Mesenchymal stem cell (in vitro differentiated cells and primary cell): ENCODE measurements around the gene KLHL29.

ENCODE experiments used
- DNase-seq: peaks from one replicate; pipeline ENCODE4 v3.0.0-alpha.2; 2013
- H2AFZ ChIP-seq: one replicate; pipeline ENCODE4 v1.6.1; 2013; ENCODE audit warnings: low read depth, mild to moderate bottlenecking, control low read depth, inconsistent platforms, low read length, moderate library complexity
- H2AK5ac ChIP-seq: 2 replicates; pipeline ENCODE4 v1.6.1; 2013; ENCODE audit warnings: low read length, moderate library complexity, mild to moderate bottlenecking, inconsistent platforms; ENCODE audit not compliant: severe bottlenecking
- H2BK120ac ChIP-seq: one replicate; pipeline ENCODE4 v1.6.1; 2013; ENCODE audit warnings: low read depth, mild to moderate bottlenecking, inconsistent platforms, low read length, moderate library complexity
- H2BK12ac ChIP-seq, 2 experiments: one replicate each; pipeline ENCODE4 v1.6.1; 2013; ENCODE audit warnings: inconsistent platforms in 2 of 2, low read length in 2 of 2, mild to moderate bottlenecking in 2 of 2, moderate library complexity in 2 of 2, control low read depth in 1 of 2
- H2BK15ac ChIP-seq: one replicate; pipeline ENCODE4 v1.6.1; 2013; ENCODE audit warnings: mild to moderate bottlenecking, low read depth, inconsistent platforms; ENCODE audit not compliant: poor library complexity, severe bottlenecking
- H2BK5ac ChIP-seq: 2 replicates; pipeline ENCODE4 v1.6.1; 2013; ENCODE audit warnings: low read depth, mild to moderate bottlenecking, low read length, control low read depth, inconsistent platforms; ENCODE audit not compliant: poor library complexity, severe bottlenecking
- H3K14ac ChIP-seq, 2 experiments: one replicate each; pipeline ENCODE4 v1.6.1; 2013; ENCODE audit warnings: inconsistent platforms in 2 of 2, low read length in 2 of 2, control low read depth in 1 of 2, mild to moderate bottlenecking in 1 of 2, moderate library complexity in 1 of 2
- H3K18ac ChIP-seq, 2 experiments: one replicate each; pipeline ENCODE4 v1.6.1; 2013; ENCODE audit warnings: inconsistent platforms in 2 of 2, low read length in 2 of 2, control low read depth in 1 of 2, low read depth in 1 of 2, mild to moderate bottlenecking in 1 of 2
- H3K23ac ChIP-seq, 2 experiments: one replicate each; pipeline ENCODE4 v1.6.1; 2013; ENCODE audit warnings: inconsistent platforms in 2 of 2, low read length in 2 of 2, mild to moderate bottlenecking in 2 of 2, moderate library complexity in 2 of 2, control low read depth in 1 of 2
- H3K27ac ChIP-seq: 2 replicates; pipeline ENCODE4 v1.5.1; 2013; ENCODE audit warnings: mild to moderate bottlenecking, moderate library complexity, low read length, control low read depth, inconsistent platforms; ENCODE audit not compliant: poor library complexity, severe bottlenecking
- H3K27me3 ChIP-seq, 2 experiments: 2 replicates each; pipeline versions ENCODE4 v1.6.1 to v1.7.0; 2013; ENCODE audit warnings: low read length in 2 of 2, mild to moderate bottlenecking in 2 of 2, moderate library complexity in 2 of 2, control low read depth in 1 of 2, inconsistent platforms in 1 of 2; ENCODE audit not compliant: control insufficient read depth in 1 of 2, insufficient read depth in 1 of 2
- H3K36me3 ChIP-seq, 2 experiments: 2 replicates each; pipeline versions ENCODE4 v1.6.1 to v1.7.0; 2013; ENCODE audit warnings: low read length in 2 of 2, control low read depth in 1 of 2, inconsistent platforms in 1 of 2, low read depth in 1 of 2, mild to moderate bottlenecking in 1 of 2; ENCODE audit not compliant: insufficient read depth in 2 of 2, control insufficient read depth in 1 of 2
- H3K4ac ChIP-seq, 2 experiments: one replicate each; pipeline ENCODE4 v1.6.1; 2013; ENCODE audit warnings: inconsistent platforms in 2 of 2, low read length in 2 of 2, mild to moderate bottlenecking in 2 of 2, moderate library complexity in 2 of 2, control low read depth in 1 of 2, low read depth in 1 of 2
- H3K4me1 ChIP-seq: 2 replicates; pipeline ENCODE4 v1.6.1; 2013; ENCODE audit warnings: low read depth, low read length, control low read depth; ENCODE audit not compliant: control insufficient read depth, insufficient read depth
- H3K4me2 ChIP-seq: 2 replicates; pipeline ENCODE4 v1.6.1; 2013; ENCODE audit warnings: low read length, mild to moderate bottlenecking, inconsistent platforms; ENCODE audit not compliant: poor library complexity, severe bottlenecking
- H3K4me3 ChIP-seq, 2 experiments: 2 replicates each; pipeline versions ENCODE4 v1.5.1 to v1.7.0; 2013; ENCODE audit warnings: low read length in 2 of 2, mild to moderate bottlenecking in 2 of 2, control low read depth in 1 of 2, low read depth in 1 of 2; ENCODE audit not compliant: insufficient read depth in 1 of 2
- H3K79me1 ChIP-seq: replicated peaks from 2 replicates; pipeline ENCODE4 v1.6.1; 2013; ENCODE audit warnings: mild to moderate bottlenecking, control low read depth, low read length, inconsistent platforms; ENCODE audit not compliant: poor library complexity, severe bottlenecking
- H3K9ac ChIP-seq: 2 replicates; pipeline ENCODE4 v1.7.0; 2013; ENCODE audit warnings: mild to moderate bottlenecking, low read length, moderate library complexity
- H3K9me3 ChIP-seq: 2 replicates; pipeline ENCODE4 v1.7.0; 2013; ENCODE audit warnings: mild to moderate bottlenecking, low read length; ENCODE audit not compliant: control insufficient read depth
- H4K8ac ChIP-seq: one replicate; pipeline ENCODE4 v1.6.1; 2013; ENCODE audit warnings: inconsistent platforms, mild to moderate bottlenecking, low read length, moderate library complexity
- H4K91ac ChIP-seq: one replicate; pipeline ENCODE4 v1.6.1; 2013; ENCODE audit warnings: mild to moderate bottlenecking, low read length, inconsistent platforms
- WGBS: methylation state at CpG from one replicate; pipeline ENCODE4 v1.1.7; 2013; ENCODE audit warnings: mixed read lengths; 5-methylcytosine and 5-hydroxymethylcytosine counted together

The KLHL29 gene

DNA sequence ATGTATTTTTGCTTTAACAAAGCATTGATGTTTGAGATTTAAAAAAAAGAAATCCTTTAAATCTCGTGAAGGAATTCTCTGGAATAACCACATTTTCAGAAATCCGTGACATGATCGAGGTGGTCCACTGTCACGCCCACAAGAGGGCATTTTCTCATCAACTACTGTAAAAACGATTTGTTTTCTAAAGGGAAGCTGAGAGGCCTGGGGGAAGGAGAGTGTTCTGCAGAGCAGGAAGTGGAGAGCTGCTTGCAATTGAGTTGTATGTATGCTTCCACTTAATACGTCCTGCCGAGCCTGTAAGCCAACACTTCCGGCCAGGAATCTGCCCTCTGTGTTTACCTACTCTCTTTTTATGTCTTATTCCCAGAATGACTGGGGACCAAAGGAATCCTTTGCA lies 19.4 kb downstream of the KLHL29 start:
- Histone ChIP-seq H3K27me3 (no peaks in the 10 kb centered on the region), H3K23ac (no peak overlapping the region), H2BK5ac (no peak overlapping the region), H3K4ac (no peak overlapping the region), H4K8ac (no peak overlapping the region), H3K4me3 (peak overlapping the region in 1 of 2 experiments; percentile 29), H3K36me3 (peaks cover 0 to 4% of the 10 kb centered on the region in 2 experiments), H2AFZ (no peak overlapping the region), H3K9me3 (no peaks in the 10 kb centered on the region), H2BK12ac (no peak overlapping the region), H4K91ac (no peak overlapping the region), H3K79me1 (peaks cover 34% of the 10 kb centered on the region), H2BK15ac (no peak overlapping the region), H3K18ac (no peak overlapping the region), H3K27ac (peak overlapping the region; percentile 1), H3K4me1 (peaks cover 5% of the 10 kb centered on the region), H2AK5ac (no peak overlapping the region), H3K4me2 (no peak overlapping the region), H3K9ac (peak overlapping the region; percentile 61), H2BK120ac (no peak overlapping the region), H3K14ac (no peak overlapping the region)
- peak; percentile 89 for DNase-seq
- WGBS: 3% methylated on average over 4 of the region's 8 CpGs

DNA sequence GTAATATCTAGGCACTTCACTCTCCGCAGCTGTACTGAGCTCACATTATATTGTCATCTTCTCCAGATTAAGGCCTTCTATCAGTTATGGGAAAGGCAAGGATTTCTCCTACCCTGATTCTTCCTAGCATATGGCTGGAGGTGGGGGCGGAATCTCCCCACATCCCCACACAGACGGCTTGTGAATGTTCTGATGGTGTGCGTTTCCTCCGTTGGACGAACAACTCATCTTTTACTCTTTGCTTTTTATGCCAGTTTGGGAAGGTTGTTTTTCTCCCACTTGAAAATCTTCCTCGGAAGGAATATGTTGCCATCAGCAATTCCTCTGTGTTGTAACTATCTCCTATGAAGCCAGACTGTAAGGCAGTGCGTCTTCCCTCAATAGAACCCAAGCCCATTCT lies 24.3 kb downstream of the KLHL29 start:
- H2AK5ac ChIP-seq: no peak overlapping the region
- peaks cover 0 to 4% of the 10 kb centered on the region in 2 experiments for H3K36me3 ChIP-seq
- peak overlapping the region in 1 of 2 experiments; percentile 82 for H3K4ac ChIP-seq
- H3K4me1 ChIP-seq: peaks cover 14% of the 10 kb centered on the region
- H4K91ac ChIP-seq: peak overlapping the region; percentile 91
- H3K27ac ChIP-seq: no peak overlapping the region
- no peak overlapping the region for H3K23ac ChIP-seq
- H2BK120ac ChIP-seq: peak overlapping the region; percentile 58
- no peak overlapping the region for H3K14ac ChIP-seq
- DNase-seq: no peak
- no peak overlapping the region for H2AFZ ChIP-seq
- no peak overlapping the region for H3K4me2 ChIP-seq
- peak overlapping the region; percentile 34 to 62 for H3K18ac ChIP-seq
- H3K79me1 ChIP-seq: peaks cover 36% of the 10 kb centered on the region
- no peaks in the 10 kb centered on the region for H3K27me3 ChIP-seq
- WGBS: 97% methylated on average over 7 of the region's 8 CpGs
- no peak overlapping the region for H3K4me3 ChIP-seq
- peak overlapping the region; percentile 67 for H4K8ac ChIP-seq
- H2BK5ac ChIP-seq: no peak overlapping the region
- H2BK12ac ChIP-seq: peak overlapping the region; percentile 17 to 97
- H3K9me3 ChIP-seq: no peaks in the 10 kb centered on the region
- H3K9ac ChIP-seq: no peak overlapping the region
- H2BK15ac ChIP-seq: peak overlapping the region; percentile 44

DNA sequence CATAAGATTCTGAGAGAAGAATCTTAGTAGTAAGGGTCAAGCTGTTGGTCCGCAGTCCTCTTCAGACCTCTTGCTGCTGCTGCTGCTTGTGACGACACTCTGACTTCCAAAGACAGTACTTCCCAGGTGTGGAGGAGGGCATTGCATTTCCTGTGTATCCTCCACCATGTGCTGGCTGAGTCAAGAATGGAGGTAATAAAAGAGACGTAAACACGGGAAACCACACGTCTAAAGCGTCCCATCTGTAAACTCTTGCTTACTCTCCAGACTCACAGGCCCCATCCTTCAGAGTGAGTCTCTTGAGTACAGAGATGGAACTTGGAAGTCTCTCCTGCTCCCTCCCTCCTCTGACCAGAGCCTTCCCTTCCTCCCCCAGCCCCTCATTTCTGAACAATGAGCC lies 25.6 kb downstream of the KLHL29 start:
- Histone ChIP-seq H3K9ac (no peak overlapping the region), H2BK15ac (no peak overlapping the region), H2AFZ (no peak overlapping the region), H2BK120ac (peak overlapping the region; percentile 58), H3K27ac (no peak overlapping the region), H3K4me1 (peaks cover 13% of the 10 kb centered on the region), H3K14ac (no peak overlapping the region), H4K91ac (peak overlapping the region; percentile 91), H3K18ac (peak overlapping the region; percentile 75 to 78), H3K4ac (peak overlapping the region in 1 of 2 experiments; percentile 49), H3K27me3 (no peaks in the 10 kb centered on the region), H4K8ac (peak overlapping the region; percentile 75), H2BK5ac (no peak overlapping the region), H3K4me2 (no peak overlapping the region), H3K4me3 (no peak overlapping the region), H3K79me1 (peaks cover 35% of the 10 kb centered on the region), H2BK12ac (peak overlapping the region; percentile 56 to 97), H3K9me3 (no peaks in the 10 kb centered on the region), H3K36me3 (peaks cover 0 to 4% of the 10 kb centered on the region in 2 experiments), H3K23ac (no peak overlapping the region), H2AK5ac (no peak overlapping the region)
- 15% methylated on average over 6 of the region's 6 CpGs for WGBS
- DNase-seq: peak; percentile 92

DNA sequence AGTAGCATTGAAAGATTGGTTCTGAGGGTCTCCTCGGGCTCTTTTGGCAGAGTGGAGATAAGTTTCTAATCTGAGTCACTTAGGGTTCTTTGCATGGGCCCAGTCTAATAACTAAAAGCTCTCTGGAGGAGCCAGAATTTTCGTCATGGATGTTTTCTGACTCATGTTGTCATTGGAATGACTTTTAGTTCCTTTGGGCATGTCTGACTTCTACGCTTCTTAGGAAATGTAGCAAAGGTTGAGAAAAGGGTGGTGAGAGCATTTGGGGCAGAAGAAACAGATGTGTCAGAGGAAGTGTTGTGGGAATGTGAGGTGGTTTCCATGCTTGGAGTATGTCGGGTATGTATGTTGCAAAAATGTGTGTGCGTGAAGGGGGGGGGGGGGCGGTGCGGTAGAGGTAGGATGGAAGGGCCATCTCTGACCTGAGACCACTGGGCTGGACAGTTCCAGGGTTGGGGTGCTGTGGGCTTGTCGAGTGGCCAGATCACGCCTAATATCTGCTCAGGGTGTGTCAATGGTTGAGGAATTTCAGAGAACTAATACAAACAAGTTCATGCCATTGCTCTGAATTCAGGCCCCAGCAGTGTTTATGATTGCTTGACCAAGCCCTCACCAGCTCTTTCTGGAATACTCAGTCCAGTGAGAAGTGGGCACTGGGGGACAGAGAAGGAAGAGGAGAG lies 26.9 kb downstream of the KLHL29 start:
- H3K4me2 ChIP-seq: no peak overlapping the region
- H3K4me1 ChIP-seq: peaks cover 13% of the 10 kb centered on the region
- peaks cover 0 to 4% of the 10 kb centered on the region in 2 experiments for H3K36me3 ChIP-seq
- peak overlapping the region; percentile 57 for H2BK15ac ChIP-seq
- H3K27ac ChIP-seq: no peak overlapping the region
- H3K9ac ChIP-seq: peak overlapping the region; percentile 54
- H3K4ac ChIP-seq: peak overlapping the region in 1 of 2 experiments; percentile 64
- peak overlapping the region; percentile 84 for H4K91ac ChIP-seq
- H2BK120ac ChIP-seq: no peak overlapping the region
- H3K27me3 ChIP-seq: no peaks in the 10 kb centered on the region
- peak overlapping the region; percentile 51 for H4K8ac ChIP-seq
- 45% methylated on average over 9 of the region's 9 CpGs for WGBS
- peak overlapping the region; percentile 49 to 97 for H2BK12ac ChIP-seq
- H3K9me3 ChIP-seq: no peaks in the 10 kb centered on the region
- peak overlapping the region; percentile 52 to 80 for H3K18ac ChIP-seq
- H3K23ac ChIP-seq: no peak overlapping the region
- H2AK5ac ChIP-seq: no peak overlapping the region
- H3K4me3 ChIP-seq: peak overlapping the region in 1 of 2 experiments; percentile 30
- DNase-seq: peak; percentile 95
- H3K79me1 ChIP-seq: peaks cover 40% of the 10 kb centered on the region
- H3K14ac ChIP-seq: peak overlapping the region in 1 of 2 experiments; percentile 19
- H2BK5ac ChIP-seq: no peak overlapping the region
- H2AFZ ChIP-seq: no peak overlapping the region
